Measurements from ENCODE around the gene LRRC74A.

DNA sequence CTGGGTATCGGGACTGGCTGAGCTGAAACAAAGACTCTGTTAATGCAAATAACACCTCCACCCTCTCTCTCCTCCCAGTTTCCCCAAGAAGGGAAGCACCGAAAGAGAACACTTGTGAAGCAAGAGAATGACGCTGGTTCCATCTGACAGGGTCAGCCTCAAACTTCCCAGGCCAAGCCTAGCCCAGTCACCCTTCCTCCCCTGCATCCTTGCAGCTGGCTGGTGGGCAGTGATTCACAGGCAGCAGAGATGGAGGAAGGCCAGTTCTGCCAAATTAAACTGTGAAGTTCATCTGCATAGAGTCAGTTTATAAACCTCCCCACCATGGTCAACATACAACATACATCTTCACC lies 2.8 kb downstream of the LRRC74A start:
- TF ChIP-seq CREB1 (CRISPR knock-in tag; IDR thresholded peaks at IDR 0.05; ENCODE audit: low read depth) (no peak), EZH2 (IDR thresholded peaks at IDR 0.05; ENCODE audit: low read depth, unreplicated experiment) (no peak), JUNB (IDR thresholded peaks at IDR 0.05; ENCODE audit: unreplicated experiment) (no peak), POLR2AphosphoS5 (IDR thresholded peaks at IDR 0.05; ENCODE audit: low read depth) (no peak), EZH2phosphoT487 (IDR thresholded peaks at IDR 0.05; ENCODE audit: unreplicated experiment) (no peak)
- TF ChIP-seq, protein P1, sequence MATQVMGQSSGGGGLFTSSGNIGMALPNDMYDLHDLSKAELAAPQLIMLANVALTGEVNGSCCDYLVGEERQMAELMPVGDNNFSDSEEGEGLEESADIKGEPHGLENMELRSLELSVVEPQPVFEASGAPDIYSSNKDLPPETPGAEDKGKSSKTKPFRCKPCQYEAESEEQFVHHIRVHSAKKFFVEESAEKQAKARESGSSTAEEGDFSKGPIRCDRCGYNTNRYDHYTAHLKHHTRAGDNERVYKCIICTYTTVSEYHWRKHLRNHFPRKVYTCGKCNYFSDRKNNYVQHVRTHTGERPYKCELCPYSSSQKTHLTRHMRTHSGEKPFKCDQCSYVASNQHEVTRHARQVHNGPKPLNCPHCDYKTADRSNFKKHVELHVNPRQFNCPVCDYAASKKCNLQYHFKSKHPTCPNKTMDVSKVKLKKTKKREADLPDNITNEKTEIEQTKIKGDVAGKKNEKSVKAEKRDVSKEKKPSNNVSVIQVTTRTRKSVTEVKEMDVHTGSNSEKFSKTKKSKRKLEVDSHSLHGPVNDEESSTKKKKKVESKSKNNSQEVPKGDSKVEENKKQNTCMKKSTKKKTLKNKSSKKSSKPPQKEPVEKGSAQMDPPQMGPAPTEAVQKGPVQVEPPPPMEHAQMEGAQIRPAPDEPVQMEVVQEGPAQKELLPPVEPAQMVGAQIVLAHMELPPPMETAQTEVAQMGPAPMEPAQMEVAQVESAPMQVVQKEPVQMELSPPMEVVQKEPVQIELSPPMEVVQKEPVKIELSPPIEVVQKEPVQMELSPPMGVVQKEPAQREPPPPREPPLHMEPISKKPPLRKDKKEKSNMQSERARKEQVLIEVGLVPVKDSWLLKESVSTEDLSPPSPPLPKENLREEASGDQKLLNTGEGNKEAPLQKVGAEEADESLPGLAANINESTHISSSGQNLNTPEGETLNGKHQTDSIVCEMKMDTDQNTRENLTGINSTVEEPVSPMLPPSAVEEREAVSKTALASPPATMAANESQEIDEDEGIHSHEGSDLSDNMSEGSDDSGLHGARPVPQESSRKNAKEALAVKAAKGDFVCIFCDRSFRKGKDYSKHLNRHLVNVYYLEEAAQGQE (IDR thresholded peaks at IDR 0.05; ENCODE audit: unreplicated experiment): no peak
- TF ChIP-seq, protein P2, sequence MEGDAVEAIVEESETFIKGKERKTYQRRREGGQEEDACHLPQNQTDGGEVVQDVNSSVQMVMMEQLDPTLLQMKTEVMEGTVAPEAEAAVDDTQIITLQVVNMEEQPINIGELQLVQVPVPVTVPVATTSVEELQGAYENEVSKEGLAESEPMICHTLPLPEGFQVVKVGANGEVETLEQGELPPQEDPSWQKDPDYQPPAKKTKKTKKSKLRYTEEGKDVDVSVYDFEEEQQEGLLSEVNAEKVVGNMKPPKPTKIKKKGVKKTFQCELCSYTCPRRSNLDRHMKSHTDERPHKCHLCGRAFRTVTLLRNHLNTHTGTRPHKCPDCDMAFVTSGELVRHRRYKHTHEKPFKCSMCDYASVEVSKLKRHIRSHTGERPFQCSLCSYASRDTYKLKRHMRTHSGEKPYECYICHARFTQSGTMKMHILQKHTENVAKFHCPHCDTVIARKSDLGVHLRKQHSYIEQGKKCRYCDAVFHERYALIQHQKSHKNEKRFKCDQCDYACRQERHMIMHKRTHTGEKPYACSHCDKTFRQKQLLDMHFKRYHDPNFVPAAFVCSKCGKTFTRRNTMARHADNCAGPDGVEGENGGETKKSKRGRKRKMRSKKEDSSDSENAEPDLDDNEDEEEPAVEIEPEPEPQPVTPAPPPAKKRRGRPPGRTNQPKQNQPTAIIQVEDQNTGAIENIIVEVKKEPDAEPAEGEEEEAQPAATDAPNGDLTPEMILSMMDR (conservative IDR thresholded peaks at IDR 0.05; ENCODE audit: low read depth in 2 of 2): no peak
